Fibroblast of pulmonary artery (primary cell): ENCODE data around the gene PLB1.

ENCODE experiments used
- DNase-seq: peaks from one replicate; pipeline ENCODE4 v3.0.0-alpha.2; 2010; ENCODE audit warnings: low read depth
- H3K4me3 ChIP-seq: replicated peaks from 2 replicates; pipeline ENCODE4 v1.5.1; 2011; ENCODE audit warnings: low read depth, mild to moderate bottlenecking, control low read depth, low read length, moderate library complexity
- CTCF ChIP-seq: IDR thresholded peaks from 2 replicates; pipeline ENCODE4 v1.5.1; 2011; ENCODE audit warnings: mild to moderate bottlenecking, control low read depth, low read length, inconsistent platforms; ENCODE audit errors: missing control alignments

The PLB1 gene

GRCh38 chr2:28692411-28692810 is 196.6 kb downstream of the PLB1 start:
- no peak for TF ChIP-seq CTCF
- no peak for DNase-seq
- H3K4me3 ChIP-seq = no peak overlapping the region

- DNase-seq = no peak
- no peak for TF ChIP-seq CTCF
- H3K4me3 ChIP-seq = no peak overlapping the region
Measured at GRCh38 chr2:28693223-28693622, 197.4 kb downstream of the PLB1 start.
